HG03025 (cell line): Measurements from ENCODE around the gene UBR3.
"Not testable (repeated sequence)": the region's sequence is repeated elsewhere in the genome, so short reads cannot be mapped to it uniquely, and the experiment has no call there.

ENCODE experiments used
- ATAC-seq: cut with Tn5 transposase; IDR thresholded peaks from one replicate; pipeline ENCODE4 v1.9.1; 2021; ENCODE audit warnings: mild to moderate bottlenecking, moderate library complexity; ENCODE audit not compliant: unreplicated experiment, low FRiP score

The UBR3 gene, protein sequence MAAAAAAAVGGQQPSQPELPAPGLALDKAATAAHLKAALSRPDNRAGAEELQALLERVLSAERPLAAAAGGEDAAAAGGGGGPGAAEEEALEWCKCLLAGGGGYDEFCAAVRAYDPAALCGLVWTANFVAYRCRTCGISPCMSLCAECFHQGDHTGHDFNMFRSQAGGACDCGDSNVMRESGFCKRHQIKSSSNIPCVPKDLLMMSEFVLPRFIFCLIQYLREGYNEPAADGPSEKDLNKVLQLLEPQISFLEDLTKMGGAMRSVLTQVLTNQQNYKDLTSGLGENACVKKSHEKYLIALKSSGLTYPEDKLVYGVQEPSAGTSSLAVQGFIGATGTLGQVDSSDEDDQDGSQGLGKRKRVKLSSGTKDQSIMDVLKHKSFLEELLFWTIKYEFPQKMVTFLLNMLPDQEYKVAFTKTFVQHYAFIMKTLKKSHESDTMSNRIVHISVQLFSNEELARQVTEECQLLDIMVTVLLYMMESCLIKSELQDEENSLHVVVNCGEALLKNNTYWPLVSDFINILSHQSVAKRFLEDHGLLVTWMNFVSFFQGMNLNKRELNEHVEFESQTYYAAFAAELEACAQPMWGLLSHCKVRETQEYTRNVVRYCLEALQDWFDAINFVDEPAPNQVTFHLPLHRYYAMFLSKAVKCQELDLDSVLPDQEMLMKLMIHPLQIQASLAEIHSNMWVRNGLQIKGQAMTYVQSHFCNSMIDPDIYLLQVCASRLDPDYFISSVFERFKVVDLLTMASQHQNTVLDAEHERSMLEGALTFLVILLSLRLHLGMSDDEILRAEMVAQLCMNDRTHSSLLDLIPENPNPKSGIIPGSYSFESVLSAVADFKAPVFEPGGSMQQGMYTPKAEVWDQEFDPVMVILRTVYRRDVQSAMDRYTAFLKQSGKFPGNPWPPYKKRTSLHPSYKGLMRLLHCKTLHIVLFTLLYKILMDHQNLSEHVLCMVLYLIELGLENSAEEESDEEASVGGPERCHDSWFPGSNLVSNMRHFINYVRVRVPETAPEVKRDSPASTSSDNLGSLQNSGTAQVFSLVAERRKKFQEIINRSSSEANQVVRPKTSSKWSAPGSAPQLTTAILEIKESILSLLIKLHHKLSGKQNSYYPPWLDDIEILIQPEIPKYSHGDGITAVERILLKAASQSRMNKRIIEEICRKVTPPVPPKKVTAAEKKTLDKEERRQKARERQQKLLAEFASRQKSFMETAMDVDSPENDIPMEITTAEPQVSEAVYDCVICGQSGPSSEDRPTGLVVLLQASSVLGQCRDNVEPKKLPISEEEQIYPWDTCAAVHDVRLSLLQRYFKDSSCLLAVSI (N-terminal part only)

DNA sequence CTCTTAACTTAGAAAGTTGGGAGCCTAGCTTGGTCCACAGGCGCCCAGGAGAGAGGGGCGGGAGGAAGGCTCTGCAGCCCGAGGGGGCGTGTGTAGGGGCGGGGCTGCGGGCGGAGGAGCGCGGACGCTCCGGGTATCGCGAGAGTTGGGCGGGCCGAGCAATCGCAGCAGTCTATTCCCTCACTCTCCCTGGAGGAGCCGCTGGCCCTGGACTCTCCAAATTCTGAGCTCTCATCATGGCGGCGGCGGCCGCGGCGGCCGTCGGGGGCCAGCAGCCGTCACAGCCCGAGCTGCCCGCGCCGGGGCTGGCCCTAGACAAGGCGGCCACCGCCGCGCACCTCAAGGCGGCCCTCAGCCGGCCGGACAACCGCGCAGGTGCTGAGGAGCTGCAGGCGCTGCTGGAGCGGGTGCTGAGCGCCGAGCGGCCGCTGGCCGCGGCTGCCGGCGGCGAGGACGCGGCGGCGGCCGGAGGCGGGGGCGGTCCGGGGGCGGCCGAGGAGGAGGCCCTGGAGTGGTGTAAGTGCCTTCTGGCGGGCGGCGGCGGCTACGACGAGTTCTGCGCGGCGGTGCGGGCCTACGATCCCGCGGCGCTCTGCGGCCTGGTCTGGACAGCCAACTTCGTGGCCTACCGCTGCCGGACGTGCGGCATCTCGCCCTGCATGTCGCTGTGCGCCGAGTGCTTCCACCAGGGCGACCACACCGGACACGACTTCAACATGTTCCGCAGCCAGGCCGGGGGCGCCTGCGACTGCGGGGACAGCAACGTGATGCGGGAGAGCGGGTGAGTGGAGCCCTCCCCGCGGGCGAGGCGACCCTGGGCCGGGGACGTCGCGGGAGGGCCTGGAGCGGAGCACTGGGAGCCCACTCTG lies at the start of gene UBR3:
Gene UBR3, plus strand, starts transcription at position 183 of the 869 bp plus-strand sequence. Its CDS starts 54 bp downstream, at position 237.
- ATAC-seq = peak; percentile 73

DNA sequence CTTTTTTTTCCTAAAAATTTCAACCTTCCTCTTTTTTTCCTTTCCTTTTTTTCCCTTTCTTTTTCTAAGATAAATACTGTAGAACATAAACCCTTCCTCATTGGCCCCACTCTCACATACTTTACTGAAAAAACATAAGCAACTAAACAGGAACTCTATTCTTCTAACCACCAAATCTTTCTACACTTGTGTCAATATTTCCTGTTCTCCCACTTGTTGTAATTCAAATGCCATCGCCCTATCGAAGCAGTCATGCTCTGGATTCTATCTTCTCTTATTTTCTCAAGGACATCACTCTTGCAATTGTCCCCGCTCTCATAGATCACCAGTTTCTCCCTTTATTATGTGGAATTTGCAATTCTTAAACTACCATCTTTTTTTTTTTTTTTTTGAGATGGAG lies 48.8 kb upstream of the UBR3 start:
- no peak for ATAC-seq

DNA sequence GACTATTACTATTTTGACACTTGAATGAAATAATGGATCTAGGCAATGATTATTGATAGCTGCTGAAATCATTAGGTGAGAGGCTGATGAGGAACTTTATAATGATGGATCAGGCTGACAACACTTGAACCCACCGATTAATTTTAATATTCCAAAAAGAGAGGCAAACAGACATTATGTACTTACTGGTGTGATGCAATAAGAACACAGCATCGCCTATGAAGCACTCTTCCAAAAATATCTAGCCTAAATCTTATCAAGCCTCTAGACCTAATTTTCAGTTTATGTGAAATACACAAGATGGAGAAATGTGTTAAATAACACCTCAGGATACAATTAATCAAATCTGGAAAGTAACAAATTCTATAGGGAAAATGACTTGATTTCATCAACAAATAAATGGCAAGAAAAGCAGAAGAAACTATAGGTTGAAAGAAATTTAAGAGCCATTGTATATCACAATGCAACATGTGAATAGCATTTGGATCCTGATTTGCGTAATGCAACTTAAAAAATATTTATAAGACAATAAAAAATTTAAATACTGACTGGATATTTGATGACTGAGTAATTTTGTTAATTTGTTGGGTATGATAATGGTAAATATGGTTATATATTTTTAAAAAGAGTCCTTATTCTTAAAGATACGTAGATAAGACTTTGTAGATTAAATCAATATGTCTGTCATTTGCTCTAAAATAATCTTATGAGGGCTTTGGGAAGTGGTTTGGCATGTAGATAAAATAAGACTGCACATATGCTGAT lies 45.8 kb upstream of the UBR3 start:
- ATAC-seq = no peak

DNA sequence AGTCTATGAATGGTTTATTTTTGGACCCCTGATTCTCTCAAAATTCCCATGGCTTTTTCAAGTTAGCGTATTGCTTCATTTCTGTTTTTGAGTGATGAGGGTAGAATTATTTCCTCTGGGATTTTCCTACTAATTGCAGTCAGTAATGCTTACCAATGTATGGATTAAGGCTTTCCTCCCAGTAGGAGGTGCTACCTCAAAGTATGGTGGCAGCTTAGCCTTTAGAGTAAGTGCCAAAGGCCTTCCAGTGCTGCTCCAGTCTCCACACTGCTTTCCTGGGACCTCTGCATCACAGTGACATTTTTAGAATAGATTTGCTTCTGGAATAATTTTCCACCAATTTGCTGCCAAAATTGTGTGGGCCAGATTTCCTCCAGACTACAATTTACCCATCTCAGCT lies 44.7 kb upstream of the UBR3 start:
- ATAC-seq = no peak

DNA sequence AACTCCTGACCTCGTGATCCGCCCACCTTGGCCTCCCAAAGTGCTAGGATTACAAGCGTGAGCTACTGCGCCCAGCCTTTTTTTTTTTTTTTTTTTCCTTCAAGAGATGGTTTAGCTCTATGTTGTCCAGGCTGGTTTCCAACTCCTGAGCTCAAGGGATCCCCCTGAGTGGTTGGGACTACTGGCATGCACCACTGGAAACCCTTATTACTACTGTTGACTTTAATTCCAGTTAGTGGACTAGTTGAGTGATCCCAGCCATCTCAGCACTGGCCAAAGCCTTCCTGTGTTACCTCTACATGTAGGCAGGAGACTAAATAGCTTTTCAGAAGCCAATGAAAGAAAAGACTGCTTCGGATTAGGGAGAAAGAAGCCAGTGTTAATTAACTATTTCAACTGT lies 36.7 kb upstream of the UBR3 start:
- ATAC-seq = no peak

DNA sequence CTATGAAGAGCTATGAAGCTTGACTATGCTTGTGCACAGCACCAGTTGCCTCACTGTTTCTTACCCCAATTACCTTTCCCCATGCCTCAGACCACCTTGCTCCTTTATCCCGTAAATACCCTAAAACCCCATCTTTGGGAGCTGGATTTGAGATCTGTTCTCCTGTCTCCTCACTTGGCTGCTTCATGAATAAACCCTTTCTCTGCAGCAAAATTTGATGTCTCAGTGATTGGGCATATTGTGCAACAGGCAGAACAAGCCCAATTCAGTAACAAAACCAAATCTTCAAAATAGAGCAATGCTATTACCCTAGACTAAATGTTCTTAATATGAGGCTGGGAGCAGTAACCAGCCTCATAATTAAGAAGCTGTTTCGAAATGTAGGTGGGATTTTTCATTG lies 32.1 kb upstream of the UBR3 start:
- ATAC-seq = no peak

DNA sequence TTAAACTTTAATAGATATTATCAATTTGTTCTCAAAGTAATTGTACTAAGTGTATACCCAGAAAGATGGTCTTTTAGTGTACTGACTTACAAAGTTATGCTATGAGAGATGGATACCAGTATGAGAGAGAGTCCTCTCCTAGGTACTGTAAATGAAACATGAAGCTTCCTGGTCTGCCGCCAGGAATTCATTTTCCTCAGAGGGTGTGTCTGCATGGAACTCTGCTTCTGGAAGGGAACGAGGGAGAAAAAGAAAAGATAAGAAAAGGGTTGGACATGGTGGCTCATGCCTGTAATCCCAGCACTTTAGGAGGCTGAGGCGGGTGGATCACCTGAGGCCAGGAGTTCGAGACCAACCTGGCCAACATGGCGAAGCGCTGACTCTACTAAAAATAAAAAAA lies 30.8 kb upstream of the UBR3 start:
- ATAC-seq = no peak

DNA sequence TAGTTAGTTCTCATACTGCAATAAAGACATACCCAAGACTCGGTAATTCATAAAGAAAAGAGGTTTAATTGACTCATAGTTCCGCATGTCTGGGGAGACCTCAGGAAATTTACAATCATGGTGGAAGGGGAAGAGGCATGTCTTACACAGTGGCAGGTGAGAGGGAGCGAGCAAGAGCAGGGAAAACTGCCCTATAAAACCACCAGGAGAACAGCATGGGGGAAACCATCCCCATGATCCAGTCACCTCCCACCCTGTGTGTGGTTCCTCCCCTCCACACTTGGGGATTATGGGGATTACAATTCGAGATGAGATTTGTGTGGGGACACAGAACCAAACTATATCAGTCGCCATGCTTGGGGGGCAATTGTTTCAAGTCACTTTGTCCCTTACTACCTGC lies 29.7 kb upstream of the UBR3 start:
- no peak for ATAC-seq

DNA sequence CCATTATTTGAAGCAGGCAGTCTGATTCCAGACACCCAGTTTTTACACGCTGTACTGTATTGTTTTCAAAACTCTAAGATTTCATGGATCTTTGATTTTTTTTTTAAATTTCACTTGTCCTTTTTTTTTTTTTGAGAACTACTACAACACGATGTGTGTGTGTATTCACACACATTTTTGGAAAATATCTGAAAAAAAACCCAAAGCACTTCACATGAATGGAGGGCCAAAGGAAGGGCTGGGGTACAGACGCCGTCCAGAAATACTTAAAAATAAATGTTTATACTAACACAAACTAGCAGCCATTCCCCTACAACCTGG lies 28.9 kb upstream of the UBR3 start:
- peak; percentile 4 for ATAC-seq

DNA sequence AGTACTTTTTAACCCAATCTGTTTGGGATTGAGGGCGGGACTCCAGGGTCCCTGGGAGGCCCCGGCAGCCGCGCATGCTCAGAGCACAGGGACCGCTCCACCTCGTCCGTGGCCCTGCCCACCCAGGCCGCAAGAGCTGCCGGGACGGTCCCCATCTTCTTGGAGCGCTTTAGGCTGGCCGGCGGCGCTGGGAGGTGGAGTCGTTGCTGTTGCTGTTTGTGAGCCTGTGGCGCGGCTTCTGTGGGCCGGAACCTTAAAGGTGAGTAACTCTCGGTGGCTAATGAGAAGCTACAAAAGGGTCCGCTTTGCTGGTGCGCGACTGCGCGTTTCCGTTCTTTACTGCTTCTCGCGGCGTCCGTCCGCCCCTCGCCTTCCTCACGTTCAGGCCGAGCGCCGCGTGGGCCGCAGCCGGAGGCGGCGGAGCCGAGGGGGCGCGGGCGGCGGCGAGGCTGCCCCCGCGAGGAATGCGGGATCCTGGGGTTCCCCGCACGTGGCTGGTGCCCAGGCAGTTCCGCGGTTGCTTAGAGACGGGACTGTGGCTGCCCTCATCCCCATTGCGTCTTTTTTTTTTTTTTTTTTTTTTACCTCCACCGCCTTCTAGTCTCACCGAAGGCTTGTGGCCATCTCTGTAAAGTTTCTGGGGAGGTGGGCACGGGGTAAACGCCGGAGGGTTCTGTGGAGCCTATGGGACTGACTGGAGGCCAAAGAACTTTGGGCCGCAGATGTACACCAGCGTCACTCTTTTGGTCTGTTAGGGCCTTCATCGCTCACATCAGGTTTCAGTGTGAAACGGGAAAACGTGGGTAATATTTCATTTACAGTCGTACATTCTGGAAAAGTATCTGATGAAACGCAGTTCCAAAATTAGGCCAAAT lies 28.3 kb upstream of the UBR3 start, which contains the start of gene SSB:
Gene SSB, plus strand, starts transcription at position 154 of the 875 bp plus-strand sequence. CDS start 2,090 bp downstream, outside the sequence.
- ATAC-seq = peak; percentile 96

DNA sequence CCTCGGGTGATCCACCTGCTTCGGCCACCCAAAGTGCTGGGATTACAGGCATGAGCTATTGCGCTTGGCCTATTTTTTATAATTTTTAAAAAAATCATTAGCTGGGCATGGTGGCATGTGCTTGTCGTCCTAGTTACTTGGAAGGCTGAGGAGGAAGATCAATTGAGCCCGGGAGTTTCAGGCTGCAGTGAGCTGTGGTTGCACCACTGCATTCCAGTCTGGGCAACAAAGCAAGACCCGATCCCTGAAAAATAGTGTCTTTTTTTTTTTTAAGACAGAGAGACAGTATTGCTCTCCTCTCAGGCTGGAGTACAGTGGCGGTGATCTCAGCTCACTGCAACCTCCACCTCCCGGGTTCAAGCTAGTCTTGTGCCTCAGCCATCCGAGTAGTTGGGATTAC lies 23.8 kb upstream of the UBR3 start:
- ATAC-seq = no peak

DNA sequence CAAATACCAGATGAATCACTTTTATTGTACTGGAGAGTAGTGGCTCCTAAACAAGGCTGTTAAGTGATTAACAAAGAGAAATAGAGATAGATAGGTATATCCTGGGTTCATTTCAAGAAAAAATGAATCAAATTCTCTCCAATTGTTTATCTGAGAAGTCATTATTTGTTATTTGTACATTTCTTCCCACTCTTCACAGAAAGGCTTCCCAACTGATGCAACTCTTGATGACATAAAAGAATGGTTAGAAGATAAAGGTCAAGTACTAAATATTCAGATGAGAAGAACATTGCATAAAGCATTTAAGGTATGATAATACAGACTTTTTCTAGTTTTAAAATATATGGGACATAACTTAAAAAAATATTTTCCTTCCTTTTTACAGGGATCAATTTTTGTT lies 20.7 kb upstream of the UBR3 start:
- ATAC-seq = no peak

DNA sequence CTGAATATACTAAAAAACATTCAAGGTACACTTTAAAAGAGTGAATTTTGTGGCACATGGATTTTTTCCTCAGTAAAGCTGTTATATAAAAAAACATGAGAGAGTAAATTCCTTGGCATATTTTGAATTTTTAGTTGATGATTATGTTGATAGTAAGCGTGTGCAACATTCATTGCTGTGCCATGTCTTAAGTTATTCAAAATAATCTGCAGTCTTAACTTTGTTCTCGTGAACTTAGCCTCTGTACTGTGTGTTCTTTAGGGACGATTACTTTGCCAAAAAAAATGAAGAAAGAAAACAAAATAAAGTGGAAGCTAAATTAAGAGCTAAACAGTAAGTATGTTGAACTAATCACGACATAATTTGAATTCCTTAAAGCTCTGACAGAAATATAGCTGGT lies 19.0 kb upstream of the UBR3 start:
- no peak for ATAC-seq

DNA sequence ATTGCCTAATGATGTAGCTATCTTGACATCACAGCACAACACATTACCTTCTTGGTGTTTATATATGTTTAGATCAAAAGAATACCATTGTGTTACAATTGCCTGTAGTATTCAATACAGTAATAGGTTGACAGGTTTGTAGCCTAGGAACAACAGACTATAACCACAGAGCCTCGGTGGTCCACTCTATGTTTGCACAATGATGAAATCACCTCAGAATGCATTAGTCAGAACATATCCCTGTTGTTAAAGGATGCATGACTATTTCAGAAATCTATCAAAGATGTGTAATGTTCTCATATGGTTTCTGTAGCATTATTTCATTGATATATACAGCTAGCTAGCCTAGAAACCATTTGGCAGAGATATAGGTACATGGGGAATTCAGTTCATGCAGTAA lies 11.4 kb upstream of the UBR3 start:
- ATAC-seq = no peak

DNA sequence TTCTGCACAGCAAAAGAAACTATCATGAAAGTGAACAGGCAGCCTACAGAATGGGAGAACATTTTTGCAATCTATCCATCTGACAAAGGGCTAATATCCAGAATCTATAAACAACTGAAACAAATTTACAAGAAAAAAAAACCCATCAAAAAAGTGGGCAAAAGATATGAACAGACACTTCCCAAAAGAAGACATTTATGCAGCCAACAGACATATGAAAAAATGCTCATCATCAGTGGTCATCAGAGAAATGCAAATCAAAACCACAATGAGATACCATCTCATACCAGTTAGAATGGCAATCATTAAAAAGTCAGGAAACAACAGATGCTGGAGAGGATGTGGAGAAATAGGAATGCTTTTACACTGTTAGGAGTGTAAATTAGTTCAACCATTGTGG lies 10.3 kb upstream of the UBR3 start:
- not testable (repeated sequence) for ATAC-seq

DNA sequence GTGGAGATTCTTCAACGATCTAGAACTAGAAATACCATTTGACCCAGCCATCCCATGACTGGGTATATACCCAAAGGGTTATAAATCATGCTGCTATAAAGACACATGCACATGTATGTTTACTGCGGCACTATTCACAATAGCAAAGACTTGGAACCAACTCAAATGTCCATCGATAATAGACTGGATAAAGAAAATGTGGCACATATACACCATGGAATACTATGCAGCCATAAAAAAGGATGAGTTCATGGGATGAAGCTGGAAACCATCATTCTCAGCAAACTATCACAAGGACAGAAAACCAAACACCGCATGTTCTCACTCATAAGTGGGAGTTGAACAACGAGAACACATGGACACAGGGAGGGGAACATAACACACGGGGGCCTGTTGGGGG lies 9.9 kb upstream of the UBR3 start:
- ATAC-seq = not testable (repeated sequence)

DNA sequence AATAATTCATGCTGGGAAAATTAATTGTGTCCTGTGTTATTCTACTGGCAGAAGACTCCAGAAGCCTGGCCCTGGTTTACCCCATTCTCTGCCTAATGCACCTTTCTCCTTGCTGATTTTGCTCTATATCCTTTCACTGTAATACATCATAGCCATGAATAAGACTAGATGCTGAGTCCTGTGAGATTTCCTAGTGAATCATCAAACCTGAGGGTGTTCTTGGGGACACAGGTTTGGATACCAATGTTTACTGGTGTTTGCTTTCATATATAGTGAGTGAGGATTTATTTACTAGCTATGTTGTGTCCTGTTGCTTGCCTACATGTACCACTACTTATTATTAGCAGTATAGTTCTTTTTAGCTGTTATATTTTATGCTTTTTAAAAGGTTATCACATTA lies 9.0 kb upstream of the UBR3 start:
- ATAC-seq = no peak

DNA sequence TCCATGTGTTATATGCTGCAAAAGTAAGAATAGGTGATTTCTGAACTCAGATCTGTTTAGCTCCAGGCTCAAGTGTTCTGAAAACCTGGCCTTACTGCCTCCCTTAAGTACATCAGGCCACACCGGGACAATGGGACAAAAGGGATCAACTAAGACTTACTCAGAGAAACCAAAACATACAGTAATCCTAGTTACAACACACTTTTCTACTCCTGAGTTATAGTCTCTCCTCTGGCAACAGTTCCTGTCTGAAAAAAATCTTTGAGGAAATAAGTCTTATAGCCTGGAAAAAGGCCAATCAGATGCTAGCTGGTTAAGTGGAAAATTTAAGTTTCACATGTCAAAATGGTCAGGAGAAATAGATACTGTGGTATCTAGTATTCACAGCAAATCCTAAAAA lies 8.1 kb upstream of the UBR3 start:
- ATAC-seq = no peak
